Cardiac septum (tissue), 1 donor: ENCODE data around the gene DNAH10. TPM values are rescaled to one million over a fixed set of nuclear protein-coding genes. Genes with fewer than 3 reads are reported as not detected.

Source experiments
- DNase-seq: peaks from one replicate; pipeline ENCODE4 v3.0.0-alpha.2; 2020; ENCODE audit warnings: low spot score
- intact Hi-C: fragments of 100-400 bp; cut with DNase I; formaldehyde crosslinking; loops from one replicate; pipeline ENCODE4 v1.14.0; 2022
- total RNA-seq: library from RNA; stranded (reverse); fragmentation: NEBNext Ultra II Directional; extraction: Animal tissue kit (Norgen Biotek cat#: 25700); gene quantifications from one replicate; pipeline ENCODE4 v1.2.1, GENCODE V29; 2021
- donor health status: DM: no; HTN: no; CAD: no.

DNAH10 gene
- total RNA-seq, 1 donor from 2014 or later, result 0.73 TPM

GRCh38 chr12:123744836-123745235 lies 17.3 kb upstream of the DNAH10 start:
- intact Hi-C loops, result no loop called here

GRCh38 chr12:123747309-123747708 lies 14.8 kb upstream of the DNAH10 start:
- no peak for DNase-seq
- intact Hi-C loops, result no loop called here

More at GRCh38 chr12:123744836-123745235, 17.3 kb upstream of the DNAH10 start:
- DNase-seq, result no peak

GRCh38 chr12:123748161-123748560 lies 13.9 kb upstream of the DNAH10 start:
- no peak for DNase-seq
- intact Hi-C loops, result no loop called here

DNA sequence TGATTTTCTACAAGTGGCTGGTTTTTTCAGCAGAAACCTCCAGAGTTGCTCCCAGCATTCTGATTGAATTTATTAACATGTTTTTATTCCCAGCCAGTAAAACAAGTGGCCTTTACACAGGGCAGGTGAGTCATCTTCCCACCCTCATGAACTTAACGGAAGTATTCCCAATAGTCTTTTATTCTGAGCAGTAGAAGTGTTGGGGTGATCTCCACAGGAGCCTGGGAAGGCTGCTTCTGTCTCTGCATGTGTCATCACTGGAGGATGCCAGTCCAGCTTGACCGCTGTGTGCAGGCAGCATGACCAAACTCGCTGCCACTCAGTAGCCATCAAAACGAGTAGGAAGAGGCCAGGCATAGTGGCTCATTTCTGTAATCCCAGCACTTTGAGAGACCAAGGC lies 13.4 kb upstream of the DNAH10 start:
- DNase-seq, result no peak
- intact Hi-C loops, result no loop called here

DNA sequence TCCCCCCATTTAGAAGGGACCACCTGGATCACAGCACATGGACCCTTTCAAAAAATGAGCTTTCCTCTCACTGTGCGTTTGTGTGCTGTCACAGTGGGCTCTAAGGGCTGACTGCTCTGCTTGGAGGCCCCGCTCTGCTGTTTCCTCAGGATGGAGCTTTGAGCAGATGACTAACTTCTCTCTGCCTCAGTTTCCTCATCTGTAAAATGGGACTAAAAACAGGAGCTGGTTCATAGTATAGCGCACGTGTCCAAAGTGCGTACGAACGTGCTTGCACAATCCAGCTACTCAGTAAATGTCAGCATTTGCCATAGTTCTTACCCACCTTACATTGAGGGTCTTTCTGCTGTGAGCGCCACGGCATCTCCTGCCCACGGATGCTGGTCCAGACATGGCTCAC lies 12.7 kb upstream of the DNAH10 start:
- no peak for DNase-seq
- intact Hi-C loops, result no loop called here

DNA sequence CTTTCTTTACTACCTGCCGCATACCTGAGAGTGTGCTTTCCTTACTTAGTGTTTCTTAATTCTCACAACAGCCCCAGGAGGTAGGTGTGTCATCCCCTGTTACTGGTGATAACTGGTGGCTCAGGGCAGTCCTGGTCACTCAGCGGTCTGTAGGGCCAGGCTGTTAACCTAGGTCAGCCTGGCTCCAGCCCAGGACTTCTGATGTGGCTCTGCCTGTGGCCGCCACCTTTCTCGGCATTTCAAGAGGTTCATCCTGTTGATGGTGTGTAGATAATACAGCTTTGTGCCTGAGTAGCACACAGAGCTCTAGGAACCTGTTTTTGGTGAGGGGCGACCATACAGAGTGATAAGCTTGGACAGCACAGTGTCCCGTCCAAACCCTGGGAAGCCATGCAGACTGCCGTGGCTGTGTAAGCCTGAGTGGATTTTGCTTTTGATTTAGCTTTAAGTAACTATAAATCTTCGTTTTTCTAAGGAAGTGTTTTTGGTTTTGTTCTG lies 11.9 kb upstream of the DNAH10 start:
- intact Hi-C loops, result no loop called here
- DNase-seq, result no peak

DNA sequence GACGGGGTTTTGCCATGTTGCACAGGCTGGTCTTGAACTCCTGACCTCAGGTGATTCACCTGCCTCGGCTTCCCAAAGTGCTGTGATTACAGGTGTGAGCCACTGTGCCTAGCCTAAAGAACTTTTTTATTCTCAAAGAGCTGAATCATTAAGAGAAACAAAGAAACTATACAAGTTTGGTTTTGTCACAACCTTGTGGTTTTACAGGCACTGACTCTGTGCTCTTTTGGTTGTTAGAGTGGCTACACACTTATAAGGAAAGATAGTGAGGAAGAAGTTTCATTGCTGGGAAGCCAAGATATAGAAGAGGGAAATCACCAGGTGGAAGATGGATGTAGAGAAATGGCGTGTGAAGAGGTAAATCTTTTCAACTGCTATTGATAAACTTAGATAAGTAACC lies 10.1 kb upstream of the DNAH10 start:
- intact Hi-C loops, result no loop called here
- DNase-seq, result no peak

DNA sequence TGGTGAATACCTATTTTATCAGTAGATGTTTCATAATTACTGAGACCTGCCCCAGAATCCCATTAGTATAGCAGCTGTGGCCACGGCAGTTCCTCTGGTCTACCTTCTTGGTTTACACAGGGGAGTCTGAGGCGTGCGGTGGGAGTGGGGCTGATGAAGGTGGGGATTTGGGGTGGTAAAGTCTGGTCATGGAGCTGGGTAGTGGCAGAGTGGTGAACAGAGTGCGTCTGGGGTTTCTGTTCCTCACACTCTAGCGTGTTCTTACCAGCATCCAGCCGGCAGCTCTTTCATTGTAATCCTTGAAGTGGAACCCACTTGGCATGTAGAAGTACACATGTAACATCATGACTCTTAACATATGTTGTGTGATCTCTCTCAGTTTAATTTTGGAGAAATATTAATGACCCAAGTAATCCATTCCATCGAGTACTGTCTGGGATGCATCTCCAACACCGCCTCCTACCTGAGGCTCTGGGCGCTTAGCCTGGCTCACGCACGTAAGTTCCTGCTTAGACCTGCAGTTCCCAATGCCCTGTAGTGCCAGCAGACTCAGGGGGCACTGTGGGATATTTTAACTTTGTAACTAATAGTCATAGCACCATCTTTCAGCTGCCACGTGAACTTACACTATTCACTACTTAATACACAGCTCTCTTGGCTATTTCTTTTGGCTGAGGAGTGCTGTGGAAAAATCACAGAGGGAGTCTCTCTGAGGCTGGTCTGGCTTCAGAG lies 7.9 kb upstream of the DNAH10 start:
- intact Hi-C loops, result no loop called here
- DNase-seq, result no peak

- DNase-seq, result no peak
- intact Hi-C loops, result no loop called here
These were observed 4.5 kb upstream of the DNAH10 start for GRCh38 chr12:123757561-123757960.

DNA sequence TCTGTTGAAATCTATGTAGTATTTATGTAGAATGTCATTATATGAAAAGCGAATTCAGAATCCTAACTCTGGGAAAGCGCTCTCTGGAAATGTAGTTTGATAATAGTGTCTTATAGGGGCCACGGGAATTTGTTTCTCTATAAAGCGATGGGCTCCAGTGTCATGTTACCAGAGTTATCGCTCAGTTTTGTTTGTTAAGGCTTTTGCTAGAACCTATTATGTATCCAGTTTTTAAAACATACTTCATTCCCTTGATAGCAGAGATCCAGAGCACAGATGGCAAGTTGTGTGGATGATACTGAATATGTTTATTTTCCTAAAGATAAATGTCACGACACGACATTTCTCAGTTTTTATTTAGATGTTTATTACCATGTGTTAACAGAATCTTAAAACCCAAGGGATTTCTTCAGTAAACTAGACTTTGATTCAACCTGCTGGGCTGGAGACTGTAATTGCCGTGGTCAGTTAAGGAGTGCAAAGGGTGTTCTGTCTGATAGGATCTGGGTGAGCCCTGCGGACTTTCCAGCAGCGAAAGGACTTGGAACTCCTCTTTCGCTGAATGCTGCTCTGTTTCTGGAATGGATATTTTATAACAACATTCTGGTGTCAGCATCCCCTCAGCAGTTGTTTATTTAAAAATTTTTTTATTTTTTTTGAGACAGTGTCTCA lies 1.7 kb upstream of the DNAH10 start:
- intact Hi-C loops, result no loop called here
- DNase-seq, result no peak

- no peak for DNase-seq
- intact Hi-C loops, result no loop called here
These were observed 583 bp downstream of the DNAH10 start for GRCh38 chr12:123762715-123763052.

- intact Hi-C loops, result no loop called here
- DNase-seq, result no peak
These were observed 992 bp downstream of the DNAH10 start for GRCh38 chr12:123763093-123763492.

GRCh38 chr12:123764109-123764508 lies 2.0 kb downstream of the DNAH10 start:
- DNase-seq, result no peak
- intact Hi-C loops, result no loop called here

DNA sequence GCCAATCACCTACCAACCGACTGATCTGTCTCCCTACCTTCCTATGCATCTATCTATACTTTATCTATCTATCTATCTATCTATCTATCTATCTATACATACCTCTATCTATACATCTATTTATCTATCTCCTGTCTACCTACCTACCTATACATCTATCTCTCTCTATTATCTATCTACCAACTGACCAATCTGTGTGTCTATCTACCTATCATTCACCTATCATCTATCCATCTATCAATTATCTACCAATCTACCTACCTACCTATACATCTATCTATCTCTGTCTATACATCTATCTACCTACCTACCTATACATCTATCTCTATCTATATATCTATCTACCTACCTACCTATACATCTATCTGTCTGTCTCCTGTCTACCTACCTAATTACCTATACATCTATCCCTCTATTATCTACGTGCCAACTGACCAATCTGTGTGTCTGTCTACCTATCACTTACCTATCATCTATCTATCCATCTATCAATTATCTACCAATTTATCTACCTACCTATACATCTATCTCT lies 3.5 kb downstream of the DNAH10 start:
- DNase-seq, result no peak
- intact Hi-C loops, result no loop called here

DNA sequence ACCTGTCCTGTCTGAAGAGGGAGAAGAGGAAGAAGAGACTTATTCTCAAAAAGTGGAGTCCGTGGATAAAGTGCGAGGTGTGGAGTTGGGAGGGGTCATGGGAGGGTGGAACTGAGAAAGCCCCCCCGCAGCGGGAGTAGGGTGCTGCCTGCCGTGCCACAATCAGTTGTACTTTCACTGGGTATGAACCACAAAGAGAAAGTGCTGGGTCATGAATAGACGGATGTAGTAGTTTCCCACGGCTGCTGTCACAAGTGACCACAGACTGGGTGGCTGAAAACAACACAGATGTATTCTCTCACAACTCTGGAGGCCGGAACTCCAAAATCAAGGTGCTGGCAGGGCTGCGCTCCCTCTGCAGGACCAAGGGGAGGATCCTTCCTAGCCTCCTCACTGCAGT lies 5.5 kb downstream of the DNAH10 start:
- no peak for DNase-seq
- intact Hi-C loops, result no loop called here

GRCh38 chr12:123771261-123771660 lies 9.2 kb downstream of the DNAH10 start:
- intact Hi-C loops, result no loop called here
- DNase-seq, result no peak

- intact Hi-C loops, result no loop called here
These were observed 10.0 kb downstream of the DNAH10 start for GRCh38 chr12:123772074-123772473.

DNA sequence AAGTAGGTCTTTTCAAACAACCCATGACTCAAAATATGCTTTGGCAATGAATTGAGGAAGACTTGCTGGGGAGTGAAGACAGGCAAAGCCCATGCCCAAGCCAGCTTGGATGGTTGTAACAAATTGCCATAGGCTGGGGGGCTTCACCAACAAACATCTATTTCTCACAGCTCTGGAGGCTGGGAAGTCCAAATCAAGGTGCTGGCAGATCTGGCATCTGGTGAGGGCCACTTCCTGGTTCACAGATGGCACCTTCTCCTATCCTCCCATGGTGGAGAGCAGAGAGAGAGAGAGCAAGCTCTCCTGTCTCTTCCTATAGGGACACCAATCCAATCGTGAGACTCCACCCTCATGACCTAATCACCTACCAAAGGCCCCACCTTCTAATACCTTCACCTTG lies 11.3 kb downstream of the DNAH10 start:
- intact Hi-C loops, result no loop called here
- DNase-seq, result no peak

More at GRCh38 chr12:123772074-123772473, 10.0 kb downstream of the DNAH10 start:
- DNase-seq, result no peak

DNA sequence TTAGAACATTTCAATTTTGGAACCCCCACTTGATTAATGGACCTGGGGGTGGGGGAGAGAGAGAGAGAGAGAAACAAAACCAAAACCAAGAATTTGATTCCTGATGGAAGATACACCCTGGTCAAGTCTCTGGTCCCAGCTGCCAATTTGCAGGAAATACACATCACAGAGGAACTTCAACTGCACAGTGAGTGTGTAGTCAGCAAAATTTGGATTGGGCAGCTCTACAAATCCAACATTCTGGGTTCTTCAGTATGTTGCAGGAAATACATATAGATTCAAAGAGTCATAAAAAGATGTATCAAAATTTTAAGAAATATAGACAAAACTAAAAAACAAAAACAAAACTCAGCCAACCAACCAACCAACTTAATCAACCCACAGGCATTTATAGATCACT lies 17.4 kb downstream of the DNAH10 start:
- intact Hi-C loops, result no loop called here
- no peak for DNase-seq

DNA sequence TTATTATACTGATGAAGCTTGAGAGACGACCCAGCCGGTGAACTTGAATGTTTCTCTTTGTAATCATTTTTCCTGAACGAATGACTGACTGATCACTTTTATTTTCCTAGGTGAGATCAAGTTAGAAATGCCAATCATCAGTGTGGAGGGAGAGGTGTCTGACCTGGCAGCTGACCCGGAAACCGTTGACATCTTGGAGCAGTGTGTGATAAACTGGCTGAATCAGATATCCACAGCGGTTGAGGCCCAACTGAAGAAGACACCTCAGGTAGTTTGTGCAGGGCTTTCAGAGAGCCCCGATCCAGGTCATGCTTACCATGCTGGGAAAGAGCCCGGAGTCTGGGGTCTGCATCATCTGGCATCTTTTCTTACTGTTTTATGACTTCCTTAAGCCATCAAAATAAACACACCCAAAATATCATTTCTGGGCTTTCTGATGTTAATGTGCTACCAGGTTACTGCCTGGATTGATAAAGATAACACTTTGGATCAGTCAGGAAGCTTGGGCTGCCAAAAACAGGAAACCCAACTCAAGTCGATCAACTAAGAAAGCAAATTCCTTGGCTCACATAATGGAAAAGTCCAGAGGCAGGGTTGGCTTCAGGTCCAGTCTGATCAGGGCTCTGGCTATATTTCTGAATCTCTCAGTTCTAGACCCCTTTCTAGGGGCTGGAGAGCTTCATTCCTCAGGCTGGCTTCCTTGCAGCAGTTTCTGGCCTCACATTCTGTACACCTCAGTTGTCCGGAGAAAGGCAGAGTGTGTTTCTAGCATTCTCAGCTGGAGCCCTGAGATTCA lies 21.1 kb downstream of the DNAH10 start:
- DNase-seq, result no peak
- intact Hi-C loops, result no loop called here
